Spleen (tissue), 11 donors: ENCODE data around the gene NFYB. TPM values are rescaled to one million over a fixed set of nuclear protein-coding genes. Genes with fewer than 3 reads are reported as not detected.

ENCODE experiments used
- DNase-seq: peaks from one replicate; pipeline ENCODE4 v3.0.0-alpha.2; 2020
- H3K27ac ChIP-seq, 8 donors: fragments of 200-600 bp; sonication (generic) in 7 of 8; 1 replicate in 4 of 8; 2 replicates in 4 of 8; pipeline versions ENCODE4 v1.5.0 to v1.8.0; 2016 to 2021; ENCODE audit warnings: inconsistent platforms in 4 of 8, mild to moderate bottlenecking in 4 of 8, moderate library complexity in 1 of 8
- H3K27me3 ChIP-seq, 7 donors: fragments of 200-600 bp; sonication (generic) in 6 of 7; replicated peaks in 1 of 7; 1 replicate in 4 of 7; 2 replicates in 3 of 7; pipeline versions ENCODE4 v1.5.0 to v1.8.0; 2016 to 2021; ENCODE audit warnings: inconsistent platforms in 3 of 7, mild to moderate bottlenecking in 1 of 7
- H3K36me3 ChIP-seq, 6 donors: fragments of 200-600 bp; sonication (generic) in 5 of 6; 1 replicate in 4 of 6; 2 replicates in 2 of 6; pipeline versions ENCODE4 v1.5.0 to v1.8.0; 2016 to 2021; ENCODE audit warnings: inconsistent platforms in 2 of 6
- H3K4me1 ChIP-seq, 6 donors: fragments of 200-600 bp; sonication (generic) in 5 of 6; 1 replicate in 3 of 6; 2 replicates in 3 of 6; pipeline versions ENCODE4 v1.5.0 to v1.8.0; 2016 to 2021; ENCODE audit warnings: inconsistent platforms in 3 of 6
- H3K4me3 ChIP-seq, 8 donors: fragments of 200-600 bp; sonication (generic) in 7 of 8; 1 replicate in 4 of 8; 2 replicates in 4 of 8; pipeline versions ENCODE4 v1.5.0 to v1.8.0; 2016 to 2021; ENCODE audit warnings: inconsistent platforms in 4 of 8, mild to moderate bottlenecking in 4 of 8, moderate library complexity in 2 of 8
- H3K9me3 ChIP-seq, 8 donors: fragments of 200-600 bp; sonication (generic) in 7 of 8; 1 replicate in 4 of 8; 2 replicates in 4 of 8; pipeline versions ENCODE4 v1.5.0 to v1.8.0; 2016 to 2021; ENCODE audit warnings: inconsistent platforms in 4 of 8
- CTCF ChIP-seq, 11 experiments: fragments of 200-600 bp in 7 of 11; fragments of 450-650 bp in 4 of 11; sonication (generic) in 4 of 11; IDR thresholded peaks in 8 of 11; conservative IDR thresholded peaks in 3 of 11; 1 replicate in 7 of 11; 2 replicates in 4 of 11; pipeline versions ENCODE4 v1.4.0 to v1.8.0; 2016 to 2021; ENCODE audit warnings: antibody characterized with exemption in 11 of 11, inconsistent platforms in 4 of 11, mild to moderate bottlenecking in 1 of 11
- POLR2A ChIP-seq, 3 donors: fragments of 450-650 bp; IDR thresholded peaks; one replicate each; pipeline ENCODE4 v1.5.1; 2017; ENCODE audit warnings: antibody characterized with exemption in 3 of 3, mild to moderate bottlenecking in 1 of 3
- POLR2AphosphoS5 ChIP-seq, 3 donors: sonication (generic); formaldehyde crosslinking; IDR thresholded peaks; one replicate each; pipeline ENCODE4 v1.5.1; 2017; ENCODE audit warnings: antibody characterized with exemption in 3 of 3
- WGBS, 5 donors: extraction: QIAGEN DNeasy Blood & Tissue Kit in 3 of 5; methylation state at CpG; one replicate each; pipeline versions ENCODE4 v1.1.5 to v1.1.7; 2013 to 2018; 5-methylcytosine and 5-hydroxymethylcytosine counted together
- intact Hi-C: fragments of 100-400 bp; cut with DNase I; formaldehyde crosslinking; loops from one replicate; pipeline ENCODE4 v1.15.0; 2023; ENCODE audit warnings: low total_unique reads
- polyA plus RNA-seq, 3 donors: library from polyadenylated mRNA; stranded (reverse); fragments of 200-250 nt; gene quantifications; one replicate each; pipeline ENCODE4 v1.2.1, GENCODE V29; 2013
- total RNA-seq, 7 donors: library from RNA; depleted of rRNA in 3 of 7; stranded (reverse); fragments of >200 nt in 3 of 7; fragmentation: NEBNext Ultra II Directional in 4 of 7; extraction: Animal tissue kit (Norgen Biotek cat#: 25700) in 4 of 7; gene quantifications; one replicate each; pipeline versions ENCODE4 v1.1.0 to v1.2.1, GENCODE V29; 2016 to 2021
- donor health status: healthy with polysubstance abuse.
- donor health status: DM: no; HTN: no; CAD: no; lungs with moderate emphysema.
- donor health status: DM: no; HTN: no; CAD: no.
- donor health status: Bipolar disorder and iron deficiency.
- donor health status: healthy.
- donor health status: DM: no; HTN: no; CAD: no.
- donor health status: DM: yes; HTN: yes; CAD: no.

NFYB gene
- total and polyA plus RNA-seq, 10 donors, result 21.1 to 28.3 (median 25.6) TPM

GRCh38 chr12:104155711-104156555 lies 17.9 kb upstream of the NFYB start:
- no peak overlapping the region for H3K27ac ChIP-seq
- H3K27me3 ChIP-seq, result no peaks in the 10 kb centered on the region
- no peak overlapping the region for H3K4me3 ChIP-seq
- no peak for DNase-seq
- no peak for TF ChIP-seq CTCF (IDR thresholded peaks at IDR 0.05 in 8 of 11, conservative IDR thresholded peaks at IDR 0.05 in 3 of 11)
- peaks cover 0 to 7% (median 0%) of the 10 kb centered on the region in 6 donors for H3K4me1 ChIP-seq
- H3K36me3 ChIP-seq, result no peaks in the 10 kb centered on the region
- 92 to 96% (median 94%) methylated on average over 8 of the region's 8 CpGs for WGBS, 5 donors
- H3K9me3 ChIP-seq, result no peaks in the 10 kb centered on the region
- intact Hi-C loops, result no loop called here

GRCh38 chr12:104154806-104155205 lies 16.8 kb upstream of the NFYB start:
- Histone ChIP-seq H3K36me3 (no peaks in the 10 kb centered on the region), H3K4me3 (no peak overlapping the region), H3K4me1 (peaks cover 0 to 7% (median 0%) of the 10 kb centered on the region in 6 donors), H3K9me3 (no peaks in the 10 kb centered on the region), H3K27ac (no peak overlapping the region), H3K27me3 (no peaks in the 10 kb centered on the region)
- TF ChIP-seq POLR2A (IDR thresholded peaks at IDR 0.05) (no peak), CTCF (IDR thresholded peaks at IDR 0.05 in 8 of 11, conservative IDR thresholded peaks at IDR 0.05 in 3 of 11) (no peak), POLR2AphosphoS5 (IDR thresholded peaks at IDR 0.05) (no peak)
- DNase-seq, result no peak
- WGBS, 5 donors, result 85 to 94% (median 88%) methylated on average over 2 of the region's 2 CpGs
- intact Hi-C loops, result no loop called here

GRCh38 chr12:104154286-104154685 lies 16.3 kb upstream of the NFYB start:
- Histone ChIP-seq H3K4me1 (peaks cover 0 to 7% (median 0%) of the 10 kb centered on the region in 6 donors), H3K27me3 (no peaks in the 10 kb centered on the region), H3K27ac (no peak overlapping the region), H3K4me3 (no peak overlapping the region), H3K9me3 (no peaks in the 10 kb centered on the region), H3K36me3 (no peaks in the 10 kb centered on the region)
- no peak for TF ChIP-seq POLR2AphosphoS5 (IDR thresholded peaks at IDR 0.05)
- no peak for TF ChIP-seq CTCF (IDR thresholded peaks at IDR 0.05 in 8 of 11, conservative IDR thresholded peaks at IDR 0.05 in 3 of 11)
- DNase-seq, result no peak
- intact Hi-C loops, result no loop called here
- WGBS, 5 donors, result 33 to 52% (median 44%) methylated on average over 4 of the region's 4 CpGs

- no peaks in the 10 kb centered on the region for H3K9me3 ChIP-seq
- intact Hi-C loops, result no loop called here
- DNase-seq, result no peak
- H3K36me3 ChIP-seq, result no peaks in the 10 kb centered on the region
- TF ChIP-seq POLR2AphosphoS5 (IDR thresholded peaks at IDR 0.05) (no peak), CTCF (IDR thresholded peaks at IDR 0.05 in 8 of 11, conservative IDR thresholded peaks at IDR 0.05 in 3 of 11) (no peak), POLR2A (IDR thresholded peaks at IDR 0.05) (no peak)
- H3K27me3 ChIP-seq, result no peaks in the 10 kb centered on the region
- H3K27ac ChIP-seq, result no peak overlapping the region
- no peak overlapping the region for H3K4me3 ChIP-seq
- peaks cover 0 to 7% (median 0%) of the 10 kb centered on the region in 6 donors for H3K4me1 ChIP-seq
These were observed 14.8 kb upstream of the NFYB start for GRCh38 chr12:104152685-104153241.
